ENCODE data around the gene RAC3.

DNA sequence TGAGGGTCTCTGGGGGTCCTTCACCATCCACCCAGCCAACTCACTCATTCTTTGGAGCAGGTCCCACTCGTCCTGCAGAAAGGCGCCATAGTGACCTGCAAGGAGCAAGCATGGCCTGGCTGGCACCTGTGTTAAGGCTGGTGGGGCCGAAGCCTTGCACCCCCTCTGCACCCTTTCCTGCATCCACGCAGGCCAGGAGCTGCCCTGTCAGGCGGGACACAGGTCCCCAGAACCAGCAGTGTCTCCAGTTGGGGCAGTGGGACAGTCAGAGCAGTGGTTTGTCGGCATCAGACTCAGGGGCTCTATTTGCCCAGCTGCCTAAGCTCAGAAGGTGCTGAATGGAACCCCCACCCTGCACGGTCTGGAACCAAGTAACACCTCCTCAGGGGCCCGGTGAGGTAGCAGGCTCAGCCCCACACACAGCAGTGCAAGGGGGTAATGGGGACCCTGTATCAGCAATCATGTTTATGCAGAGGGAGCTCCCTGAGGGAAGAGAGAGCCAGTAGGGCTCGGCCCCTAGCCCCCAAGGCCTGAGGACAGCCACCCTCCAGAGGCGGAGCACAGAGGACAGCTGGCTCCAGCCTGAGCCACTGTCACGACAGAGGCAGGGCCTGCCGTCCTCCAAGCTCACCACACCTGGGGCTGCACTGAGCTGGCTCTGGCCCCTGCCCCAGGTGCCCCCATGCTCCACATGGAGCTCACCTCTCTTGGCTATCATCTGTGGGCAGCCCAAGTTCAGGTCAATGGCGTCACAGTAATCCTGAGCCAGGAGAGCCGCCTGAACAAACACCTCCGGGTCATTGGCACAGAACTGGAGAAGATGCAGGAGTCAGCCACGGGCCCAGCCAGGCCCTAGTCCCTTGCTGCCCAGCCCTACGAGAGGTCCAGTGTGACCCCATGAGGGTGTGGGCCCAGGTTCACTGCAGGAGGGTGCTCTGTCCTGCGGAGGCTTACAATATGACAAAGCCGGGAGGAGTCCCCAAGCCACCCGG is 32.2 kb downstream of the RAC3 start:
- TF ChIP-seq, protein P1, sequence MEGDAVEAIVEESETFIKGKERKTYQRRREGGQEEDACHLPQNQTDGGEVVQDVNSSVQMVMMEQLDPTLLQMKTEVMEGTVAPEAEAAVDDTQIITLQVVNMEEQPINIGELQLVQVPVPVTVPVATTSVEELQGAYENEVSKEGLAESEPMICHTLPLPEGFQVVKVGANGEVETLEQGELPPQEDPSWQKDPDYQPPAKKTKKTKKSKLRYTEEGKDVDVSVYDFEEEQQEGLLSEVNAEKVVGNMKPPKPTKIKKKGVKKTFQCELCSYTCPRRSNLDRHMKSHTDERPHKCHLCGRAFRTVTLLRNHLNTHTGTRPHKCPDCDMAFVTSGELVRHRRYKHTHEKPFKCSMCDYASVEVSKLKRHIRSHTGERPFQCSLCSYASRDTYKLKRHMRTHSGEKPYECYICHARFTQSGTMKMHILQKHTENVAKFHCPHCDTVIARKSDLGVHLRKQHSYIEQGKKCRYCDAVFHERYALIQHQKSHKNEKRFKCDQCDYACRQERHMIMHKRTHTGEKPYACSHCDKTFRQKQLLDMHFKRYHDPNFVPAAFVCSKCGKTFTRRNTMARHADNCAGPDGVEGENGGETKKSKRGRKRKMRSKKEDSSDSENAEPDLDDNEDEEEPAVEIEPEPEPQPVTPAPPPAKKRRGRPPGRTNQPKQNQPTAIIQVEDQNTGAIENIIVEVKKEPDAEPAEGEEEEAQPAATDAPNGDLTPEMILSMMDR (IDR thresholded peaks at IDR 0.05; ENCODE audit: low read length) = no peak
- no peak for TF ChIP-seq EZH2 (IDR thresholded peaks at IDR 0.05; ENCODE audit: borderline replicate concordance, low read length)

All from OCI-LY1 (cell line).